Activated CD8-positive, alpha-beta T cell treated with anti-CD3 and anti-CD28 coated beads for 36 hours (primary cell): ENCODE results near the gene C11orf68. TPM values are rescaled to one million over a fixed set of nuclear protein-coding genes. Genes with fewer than 3 reads are reported as not detected.

Experiments used
- ATAC-seq: fragments of 200-7000 bp; cut with Tn5 transposase; one replicate; pipeline ENCODE4 v1.10.0; 2021; ENCODE audit warnings: mild to moderate bottlenecking, moderate library complexity
- CTCF ChIA-PET: fragments of 350-600 bp; sonication (Branson Sonifier 250); formaldehyde crosslinking; loops from one replicate; lab custom pipeline; 2021; ENCODE audit warnings: antibody characterized with exemption; lab: Charles Lee
- POLR2A ChIA-PET: fragments of 350-600 bp; sonication (Branson Sonifier 250); formaldehyde crosslinking; loops from one replicate; lab custom pipeline; 2021; ENCODE audit warnings: antibody characterized with exemption; lab: Charles Lee
- DNase-seq: peaks from one replicate; pipeline ENCODE4 v3.0.0-alpha.2; 2020
- H3K27ac Mint-ChIP-seq: one replicate; pipeline ENCODE4 v1.8.0; 2021; ENCODE audit warnings: mild to moderate bottlenecking, mixed read lengths
- H3K27me3 Mint-ChIP-seq: one replicate; pipeline ENCODE4 v1.8.0; 2021; ENCODE audit warnings: mixed read lengths
- H3K36me3 Mint-ChIP-seq: one replicate; pipeline ENCODE4 v1.8.0; 2021; ENCODE audit warnings: low read depth, mixed read lengths
- H3K4me1 Mint-ChIP-seq: one replicate; pipeline ENCODE4 v1.8.0; 2021; ENCODE audit warnings: low read depth, mixed read lengths
- H3K4me3 Mint-ChIP-seq: one replicate; pipeline ENCODE4 v1.8.0; 2021; ENCODE audit warnings: mild to moderate bottlenecking, moderate library complexity, mixed read lengths
- H3K9me3 Mint-ChIP-seq: one replicate; pipeline ENCODE4 v1.8.0; 2021; ENCODE audit warnings: mixed read lengths
- intact Hi-C: fragments of 100-400 bp; cut with micrococcal nuclease; formaldehyde crosslinking; loops from one replicate; pipeline ENCODE4 v1.10.0; 2022
- total RNA-seq, 2 experiments: library from RNA; stranded (reverse); gene quantifications; one replicate each; pipeline ENCODE4 v1.2.3, GENCODE V29; 2021
- TF ChIP-seq, protein P1 (sequence below): fragments of 200-600 bp; IDR thresholded peaks from one replicate; pipeline ENCODE4 v1.8.0; 2022; ENCODE audit warnings: antibody characterized with exemption, mild to moderate bottlenecking

Gene C11orf68
- total RNA-seq, 2 experiments from 2014 or later, result 26.2 to 26.3 TPM

DNA sequence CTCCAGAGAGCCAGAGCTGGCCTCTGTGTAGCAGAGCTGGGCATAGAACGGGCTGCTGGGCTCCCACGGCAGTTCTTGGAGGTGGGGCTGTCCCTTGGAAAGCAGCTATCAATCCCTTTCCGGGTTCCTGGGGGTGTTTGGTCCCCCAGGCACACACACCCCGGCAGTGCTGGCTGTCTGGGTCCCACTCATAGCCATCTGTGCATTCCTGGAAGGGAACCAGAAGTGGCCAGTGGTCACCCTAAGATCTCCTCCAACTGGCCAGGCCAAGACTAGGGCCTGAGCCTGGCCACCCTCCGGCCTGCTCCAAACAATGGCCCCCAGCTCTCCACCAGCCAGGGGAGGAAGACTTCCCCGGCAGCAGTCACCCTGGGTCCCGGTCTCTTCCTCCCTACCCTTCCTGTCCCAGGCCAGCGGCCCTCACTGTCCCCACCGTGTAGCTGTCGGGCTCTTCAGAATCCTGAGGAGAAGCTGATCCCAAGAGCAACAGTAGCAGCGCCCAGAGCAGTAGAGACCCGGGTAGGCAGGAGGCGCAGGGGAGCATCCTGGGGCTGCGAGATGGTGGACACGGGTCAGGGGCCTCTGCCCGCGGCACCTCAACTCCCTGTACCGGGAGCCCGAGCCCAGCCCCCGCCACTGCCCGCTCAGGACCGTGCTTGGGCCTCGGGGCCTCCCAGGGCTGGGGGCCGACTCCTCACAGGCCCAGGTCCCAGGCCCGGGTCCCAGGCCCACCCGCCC is 46.9 kb downstream of the C11orf68 start:
- DNase-seq, result no peak
- Mint-ChIP-seq H3K36me3 (peaks cover 5% of the 10 kb centered on the region), H3K9me3 (no peaks in the 10 kb centered on the region), H3K27ac (no peak overlapping the region), H3K4me3 (peak overlapping the region; percentile 39), H3K27me3 (no peaks in the 10 kb centered on the region), H3K4me1 (peaks cover 39% of the 10 kb centered on the region)
- intact Hi-C loops, result no loop called here
- TF ChIP-seq, protein P1, sequence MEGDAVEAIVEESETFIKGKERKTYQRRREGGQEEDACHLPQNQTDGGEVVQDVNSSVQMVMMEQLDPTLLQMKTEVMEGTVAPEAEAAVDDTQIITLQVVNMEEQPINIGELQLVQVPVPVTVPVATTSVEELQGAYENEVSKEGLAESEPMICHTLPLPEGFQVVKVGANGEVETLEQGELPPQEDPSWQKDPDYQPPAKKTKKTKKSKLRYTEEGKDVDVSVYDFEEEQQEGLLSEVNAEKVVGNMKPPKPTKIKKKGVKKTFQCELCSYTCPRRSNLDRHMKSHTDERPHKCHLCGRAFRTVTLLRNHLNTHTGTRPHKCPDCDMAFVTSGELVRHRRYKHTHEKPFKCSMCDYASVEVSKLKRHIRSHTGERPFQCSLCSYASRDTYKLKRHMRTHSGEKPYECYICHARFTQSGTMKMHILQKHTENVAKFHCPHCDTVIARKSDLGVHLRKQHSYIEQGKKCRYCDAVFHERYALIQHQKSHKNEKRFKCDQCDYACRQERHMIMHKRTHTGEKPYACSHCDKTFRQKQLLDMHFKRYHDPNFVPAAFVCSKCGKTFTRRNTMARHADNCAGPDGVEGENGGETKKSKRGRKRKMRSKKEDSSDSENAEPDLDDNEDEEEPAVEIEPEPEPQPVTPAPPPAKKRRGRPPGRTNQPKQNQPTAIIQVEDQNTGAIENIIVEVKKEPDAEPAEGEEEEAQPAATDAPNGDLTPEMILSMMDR, result no peak
- POLR2A ChIA-PET, result interaction anchor here (0.6 to 29.8 kb wide), 8 partner anchors 15 to 284 kb away, joined by 3 to 560 read pairs (median 3); partner anchors contain the start of genes CCDC85B, CFL1, CTSW and FIBP
- ATAC-seq, result no peak
- CTCF ChIA-PET, result interaction anchor here (0.9 to 7.1 kb wide), 5 partner anchors 9 to 117 kb away, joined by 3 to 153 read pairs (median 6); partner anchors contain the start of genes CCDC85B, CFL1, FIBP and MUS81

DNA sequence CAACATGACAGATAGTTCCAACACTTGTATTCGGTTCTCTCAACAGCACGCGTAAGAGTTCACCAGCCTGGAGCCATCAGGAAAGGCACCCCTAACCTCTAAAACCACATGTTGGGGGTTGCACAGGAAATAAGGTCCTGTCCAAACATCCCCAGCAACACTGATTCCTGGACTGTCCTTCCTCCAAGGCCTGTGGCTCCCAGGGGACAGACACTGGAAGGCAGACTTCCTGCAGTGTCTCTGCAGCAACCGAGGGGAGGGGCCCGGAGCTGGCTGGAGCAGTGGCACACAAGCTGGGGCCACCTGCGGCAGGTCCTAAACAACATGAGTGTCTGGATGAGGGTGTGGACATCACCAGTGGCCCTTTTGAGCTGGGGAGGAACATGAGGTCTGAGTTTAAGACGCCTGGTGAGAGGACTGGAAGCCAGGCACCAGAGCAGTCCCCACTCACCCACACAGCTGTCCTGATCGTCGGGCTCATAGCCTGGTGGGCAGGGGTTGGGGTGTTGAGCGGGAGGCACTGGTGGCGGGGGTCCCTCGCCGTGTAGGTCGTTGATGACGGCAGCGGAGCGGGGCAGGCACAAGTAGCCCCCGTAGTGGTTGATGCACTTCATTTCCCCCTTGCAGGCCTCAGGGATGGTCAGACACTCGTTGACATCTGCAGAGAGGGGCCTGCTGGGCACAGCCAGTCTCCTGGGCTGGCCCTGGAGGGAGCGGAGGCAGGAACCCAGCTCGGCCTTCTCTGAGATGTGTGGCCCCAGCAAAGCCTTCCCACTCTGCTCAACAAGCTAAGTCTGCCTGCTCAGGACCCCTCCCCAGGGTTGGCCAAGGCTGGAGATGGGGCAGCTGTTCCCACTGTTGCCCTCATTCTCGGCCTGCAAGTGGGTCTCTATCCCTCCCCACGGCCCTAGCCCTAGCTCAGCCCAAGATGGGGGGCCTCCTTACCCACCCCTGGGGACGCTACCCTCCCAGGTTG is 47.9 kb downstream of the C11orf68 start:
- ChIA-PET POLR2A (interaction anchor here (0.7 to 29.8 kb wide), 6 partner anchors 14 to 283 kb away, joined by 3 to 560 read pairs (median 4); partner anchors contain the start of genes CCDC85B, CFL1, CTSW and FIBP), CTCF (interaction anchor here (0.9 to 7.1 kb wide), 7 partner anchors 8 to 160 kb away, joined by 3 to 153 read pairs (median 6); partner anchors contain the start of genes CCDC85B, CFL1, FIBP and KAT5)
- TF ChIP-seq, protein P1, result no peak
- no peaks in the 10 kb centered on the region for H3K27me3 Mint-ChIP-seq
- no peak overlapping the region for H3K4me3 Mint-ChIP-seq
- intact Hi-C loops, result no loop called here
- ATAC-seq (no peak), DNase-seq (no peak)
- peaks cover 9% of the 10 kb centered on the region for H3K36me3 Mint-ChIP-seq
- no peaks in the 10 kb centered on the region for H3K9me3 Mint-ChIP-seq
- H3K4me1 Mint-ChIP-seq, result peaks cover 30% of the 10 kb centered on the region
- no peak overlapping the region for H3K27ac Mint-ChIP-seq

DNA sequence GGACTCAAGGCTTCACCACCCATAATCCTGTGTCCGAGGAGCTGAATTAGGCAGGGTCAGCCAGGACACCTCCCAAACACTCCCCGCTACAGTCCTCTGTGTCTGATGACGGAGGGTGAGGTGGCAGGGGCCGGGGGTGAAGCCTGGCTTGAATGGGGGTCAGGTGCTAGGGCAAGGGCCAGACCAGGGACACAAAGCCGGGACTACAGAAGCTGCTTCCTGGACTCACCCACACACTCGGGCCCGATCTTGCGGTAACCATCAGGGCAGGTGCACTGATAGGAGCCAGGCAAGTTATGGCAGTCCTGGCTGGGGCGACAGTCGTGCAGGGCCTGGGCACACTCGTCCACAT is 48.6 kb downstream of the C11orf68 start:
- no peak overlapping the region for H3K4me3 Mint-ChIP-seq
- ATAC-seq, result no peak
- POLR2A ChIA-PET, result interaction anchor here (10.6 to 29.8 kb wide), 2 partner anchors 13 to 19 kb away, joined by 182 to 560 read pairs; partner anchors contain the start of genes CCDC85B, CFL1, CTSW and FIBP
- intact Hi-C loops, result no loop called here
- H3K9me3 Mint-ChIP-seq, result no peaks in the 10 kb centered on the region
- TF ChIP-seq, protein P1, result no peak
- no peaks in the 10 kb centered on the region for H3K27me3 Mint-ChIP-seq
- no peak for DNase-seq
- H3K36me3 Mint-ChIP-seq, result peaks cover 9% of the 10 kb centered on the region
- H3K4me1 Mint-ChIP-seq, result peaks cover 30% of the 10 kb centered on the region
- no peak overlapping the region for H3K27ac Mint-ChIP-seq
- CTCF ChIA-PET, result interaction anchor here (0.9 to 7.1 kb wide), 5 partner anchors 8 to 159 kb away, joined by 3 to 153 read pairs (median 7); partner anchors contain the start of genes CCDC85B, CFL1, FIBP and KAT5

DNA sequence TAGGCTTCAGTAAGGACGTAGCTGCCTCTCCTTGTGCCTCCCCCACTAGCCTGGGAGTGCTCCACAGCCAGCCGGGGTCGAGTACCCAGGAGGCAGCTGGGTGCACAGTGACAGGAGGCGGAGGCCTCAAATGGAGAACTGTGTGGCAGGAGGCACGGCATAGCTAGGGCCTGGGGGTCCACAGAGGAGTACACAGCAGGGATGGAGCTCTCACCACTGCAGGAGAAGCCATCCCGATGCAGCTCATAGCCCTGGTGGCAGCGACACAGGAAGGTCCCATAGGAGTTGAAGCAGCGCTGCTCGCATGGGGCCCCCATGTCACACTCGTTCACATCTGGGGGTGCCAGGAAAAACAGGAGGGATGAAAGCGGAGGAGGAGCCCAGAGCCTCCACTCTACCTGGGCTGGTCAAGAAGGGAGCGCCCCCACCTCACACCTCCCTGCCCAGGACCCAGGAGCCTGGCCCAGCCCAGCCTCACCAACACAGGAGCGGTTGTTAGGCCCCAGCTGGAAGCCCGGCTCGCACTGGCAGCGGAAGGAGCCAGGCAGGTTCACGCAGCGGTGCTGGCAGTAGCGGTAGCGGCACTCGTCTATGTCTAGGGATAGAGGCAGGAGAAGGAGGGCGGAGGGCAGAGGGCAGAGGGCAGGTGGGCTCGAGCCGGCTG is 49.1 kb downstream of the C11orf68 start:
- ATAC-seq (no peak), DNase-seq (no peak)
- Mint-ChIP-seq H3K4me3 (no peak overlapping the region), H3K36me3 (peaks cover 12% of the 10 kb centered on the region), H3K4me1 (peaks cover 30% of the 10 kb centered on the region), H3K27ac (no peak overlapping the region), H3K9me3 (no peaks in the 10 kb centered on the region), H3K27me3 (no peaks in the 10 kb centered on the region)
- intact Hi-C loops, result no loop called here
- ChIA-PET CTCF (interaction anchor here (0.9 to 7.1 kb wide), 5 partner anchors 10 to 158 kb away, joined by 3 to 153 read pairs (median 7); partner anchors contain the start of genes CCDC85B, CFL1, FIBP and KAT5), POLR2A (interaction anchor here (10.6 to 29.8 kb wide), 2 partner anchors 12 to 20 kb away, joined by 182 to 560 read pairs; partner anchors contain the start of genes CCDC85B, CFL1, CTSW and FIBP)
- TF ChIP-seq, protein P1, result no peak
